Left kidney (tissue), 2 donors: ENCODE measurements around the gene NPC1. TPM values are rescaled to one million over a fixed set of nuclear protein-coding genes. Genes with fewer than 3 reads are reported as not detected.
A peak's percentile ranks its signal among the peaks of the same experiment; 100 is the strongest.
"Not testable (repeated sequence)": the region's sequence is repeated elsewhere in the genome, so short reads cannot be mapped to it uniquely, and the experiment has no call there.

Experiments
- DNase-seq: peaks from one replicate; pipeline ENCODE4 v3.0.0-alpha.2; 2013
- polyA plus RNA-seq: library from polyadenylated mRNA; unstranded; fragments of 120-200 nt; gene quantifications from one replicate; pipeline ENCODE4 v1.2.1, GENCODE V29; 2013; ENCODE audit not compliant: insufficient read length

Gene NPC1
- polyA plus RNA-seq, 1 donor, result 25.3 TPM

DNA sequence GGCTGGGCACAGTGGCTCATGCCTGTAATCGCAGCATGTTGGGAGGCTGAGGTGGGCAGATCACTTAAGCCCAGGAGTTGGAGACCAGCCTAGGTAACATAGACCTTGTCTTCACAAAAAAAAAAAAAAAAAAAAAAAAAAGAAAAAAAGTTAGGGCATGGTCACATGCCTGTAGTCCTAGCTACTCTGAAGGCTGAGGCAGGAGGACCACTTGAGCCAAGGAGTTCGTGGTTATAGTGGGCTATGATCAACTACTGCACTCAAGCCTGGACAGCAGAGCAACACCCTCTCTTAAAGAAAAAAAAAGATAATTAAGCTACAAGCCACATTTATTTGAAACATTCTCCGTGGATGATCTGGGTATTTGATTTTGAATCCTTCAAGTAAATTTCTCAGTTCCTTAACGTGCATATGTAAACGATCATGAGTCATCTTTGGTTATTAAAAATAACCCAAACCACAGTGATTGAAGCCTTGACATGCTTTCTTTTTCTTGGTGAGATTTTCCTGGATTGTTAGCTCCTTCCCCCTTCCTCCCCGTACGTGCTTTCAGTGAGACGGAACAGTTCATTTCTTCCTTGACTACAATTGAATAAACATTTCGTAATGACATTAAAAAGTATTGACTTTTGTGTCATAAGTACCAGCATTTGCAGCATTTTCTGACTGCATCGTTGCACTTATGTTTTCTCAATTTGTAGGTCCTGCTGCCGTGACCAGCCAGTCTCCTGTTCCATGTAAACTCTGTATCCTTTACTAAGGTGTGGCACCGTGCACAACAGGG, 62.7 kb downstream of the NPC1 start:
- no peak for DNase-seq

DNA sequence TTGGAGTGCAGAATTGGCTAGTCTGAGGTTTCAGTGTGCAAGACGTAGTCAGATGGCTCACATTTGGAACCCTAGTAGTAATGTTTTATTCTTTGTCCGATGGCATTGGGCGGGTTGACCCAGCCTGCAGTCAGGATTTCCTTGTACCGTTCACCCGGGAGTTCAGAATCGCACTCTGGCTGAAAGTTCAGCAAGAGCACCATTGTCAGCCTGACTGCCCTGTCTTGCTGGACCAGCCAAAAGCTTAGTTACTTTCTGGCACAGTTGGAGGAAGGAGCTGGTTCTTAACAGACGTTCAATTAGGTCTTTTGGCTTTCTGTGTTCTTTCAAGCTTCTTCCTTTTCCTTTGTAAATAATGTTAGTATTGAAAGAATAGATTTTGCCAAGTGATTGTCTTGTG, 64.4 kb downstream of the NPC1 start:
- no peak for DNase-seq

DNA sequence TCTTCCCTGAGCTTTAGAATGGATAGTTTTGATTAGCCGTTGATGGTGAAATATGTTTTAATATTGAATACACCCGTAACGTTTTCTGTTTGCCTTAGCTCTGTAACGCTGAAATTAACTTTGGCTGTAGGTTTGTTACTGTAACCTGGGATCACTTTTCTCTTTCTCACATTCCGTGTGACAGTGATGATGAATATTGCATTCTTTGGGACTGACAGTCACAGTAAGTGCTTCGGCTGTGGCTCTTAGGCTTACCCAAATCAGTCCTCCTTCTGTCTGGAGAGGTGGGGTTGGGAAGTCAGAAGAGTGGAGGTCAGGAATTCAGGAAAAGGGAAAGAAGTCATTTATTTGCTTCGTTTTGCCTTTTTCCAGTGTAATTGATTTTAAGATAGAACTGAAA, 65.0 kb downstream of the NPC1 start:
- DNase-seq, result no peak

DNA sequence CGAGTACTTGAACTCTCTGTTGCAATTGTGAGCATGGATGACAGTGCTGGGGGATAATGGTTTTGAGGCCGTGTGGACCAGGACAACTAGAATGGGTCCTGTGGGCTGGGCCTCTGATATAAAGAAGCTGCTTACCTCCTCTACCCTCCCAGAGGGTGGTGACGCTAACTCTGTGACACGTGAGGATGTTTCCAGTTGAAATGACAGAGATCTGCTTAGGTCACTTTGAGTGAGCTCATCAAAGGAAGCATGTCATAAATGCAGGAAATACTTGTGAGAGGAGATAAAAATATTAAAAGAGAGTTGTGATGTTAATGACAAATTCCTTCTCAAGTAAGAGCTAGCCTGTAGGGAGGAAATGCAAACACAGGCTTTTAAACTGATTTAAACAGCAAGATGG, 66.6 kb downstream of the NPC1 start:
- no peak for DNase-seq

DNA sequence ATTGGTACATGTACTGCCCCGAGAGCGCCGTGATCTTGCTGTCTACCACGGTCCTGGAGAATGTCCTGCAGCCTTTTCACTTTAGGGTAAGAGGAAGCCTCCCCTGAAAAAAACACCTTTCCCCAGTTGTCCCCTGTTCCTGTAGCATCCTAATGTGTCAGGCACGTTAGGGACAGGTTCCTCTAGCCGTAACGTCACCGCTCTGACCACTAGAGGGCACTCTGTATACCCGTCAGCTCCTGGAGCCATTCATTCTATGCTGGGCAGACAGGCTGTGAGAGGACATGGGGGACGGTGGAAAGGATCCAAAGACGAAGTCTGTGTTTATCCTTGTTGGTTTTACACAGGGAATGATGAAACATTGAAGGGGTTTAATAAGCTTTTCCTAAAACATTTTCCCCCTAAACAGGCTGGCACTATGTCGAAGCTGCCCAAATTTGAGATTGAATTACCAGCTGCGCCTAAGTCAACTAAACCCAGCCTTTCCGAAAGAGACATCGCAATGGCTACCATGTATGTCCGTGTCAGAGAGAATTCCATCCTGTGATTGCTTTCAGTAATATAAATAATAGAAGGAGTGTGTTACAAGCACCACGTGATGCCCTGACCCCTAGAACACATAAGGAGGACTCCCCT, 70.3 kb downstream of the NPC1 start:
- DNase-seq, result peak; percentile 80

DNA sequence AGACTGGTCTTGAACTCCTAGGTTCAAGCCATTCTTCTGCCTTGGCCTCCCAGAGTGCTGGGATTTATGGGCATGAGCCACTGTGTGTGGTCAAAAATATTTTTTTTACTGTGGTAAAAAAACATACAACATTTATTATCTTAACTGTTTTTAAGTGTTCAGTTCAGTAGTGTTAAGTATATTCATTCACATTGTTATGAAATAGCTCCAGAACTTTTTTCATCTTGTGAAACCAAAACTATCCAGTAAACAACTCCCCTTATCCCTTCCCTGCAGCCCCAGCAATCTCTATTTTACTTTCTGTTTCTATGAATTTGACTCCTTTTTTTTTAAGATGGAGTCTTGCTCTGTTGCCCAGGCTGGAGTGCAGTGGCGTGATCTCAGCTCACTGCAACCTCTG, 73.7 kb downstream of the NPC1 start:
- no peak for DNase-seq

DNA sequence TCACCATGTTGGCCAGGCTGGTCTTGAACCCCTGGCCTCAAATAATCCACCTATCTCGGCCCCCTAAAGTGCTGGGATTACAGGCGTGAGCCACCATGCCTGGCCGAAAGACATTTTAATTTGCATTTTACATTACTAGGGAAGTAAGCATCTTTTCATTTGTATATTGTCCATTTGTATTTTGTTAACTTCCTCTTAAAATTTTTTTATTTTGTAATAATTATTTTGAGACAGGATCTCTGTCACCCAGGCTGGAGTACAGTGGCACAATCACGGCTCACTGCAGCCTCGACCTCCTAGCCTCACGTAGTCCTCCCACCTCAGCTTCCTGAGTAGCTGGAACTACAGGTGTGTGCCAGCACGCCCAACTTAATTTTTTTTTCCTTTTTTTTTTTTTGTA, 74.1 kb downstream of the NPC1 start:
- not testable (repeated sequence) for DNase-seq

DNA sequence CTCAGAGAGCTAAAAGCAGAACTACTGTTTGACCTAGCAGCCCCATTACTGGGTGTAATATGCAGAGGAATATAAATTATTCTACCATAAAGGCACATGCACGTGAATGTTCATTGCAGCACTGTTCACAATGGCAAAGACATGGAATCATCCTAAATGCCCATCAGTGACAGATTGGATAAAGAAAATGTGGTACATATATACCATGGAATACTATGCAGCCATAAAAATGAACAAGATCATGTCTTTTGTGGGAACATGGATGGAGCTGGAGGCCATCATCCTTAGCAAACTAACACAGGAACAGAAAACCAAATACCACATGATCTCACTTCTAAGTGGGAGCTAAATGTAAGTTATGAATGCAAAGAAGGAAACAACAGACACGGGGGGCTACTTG, 75.4 kb downstream of the NPC1 start:
- DNase-seq, result not testable (repeated sequence)

DNA sequence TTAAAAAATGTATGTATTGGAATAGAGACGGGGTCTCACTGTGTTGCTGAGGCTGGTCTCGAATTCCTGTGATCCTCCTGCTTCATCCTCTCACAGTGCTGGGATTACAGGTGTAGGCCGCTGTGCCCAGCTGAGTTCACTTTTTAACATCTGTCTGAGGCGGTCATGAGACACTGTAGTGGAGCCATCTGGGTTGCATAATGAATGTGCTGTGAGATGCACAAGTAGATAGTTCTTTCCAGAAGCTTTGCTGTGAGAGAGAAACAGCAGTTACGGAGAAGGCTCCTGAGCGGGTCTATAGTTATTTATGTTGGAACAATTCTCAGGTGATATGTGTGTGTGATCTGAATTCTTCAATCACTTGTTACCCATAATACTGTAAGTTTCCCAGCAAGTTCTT, 79.9 kb downstream of the NPC1 start:
- DNase-seq, result no peak

DNA sequence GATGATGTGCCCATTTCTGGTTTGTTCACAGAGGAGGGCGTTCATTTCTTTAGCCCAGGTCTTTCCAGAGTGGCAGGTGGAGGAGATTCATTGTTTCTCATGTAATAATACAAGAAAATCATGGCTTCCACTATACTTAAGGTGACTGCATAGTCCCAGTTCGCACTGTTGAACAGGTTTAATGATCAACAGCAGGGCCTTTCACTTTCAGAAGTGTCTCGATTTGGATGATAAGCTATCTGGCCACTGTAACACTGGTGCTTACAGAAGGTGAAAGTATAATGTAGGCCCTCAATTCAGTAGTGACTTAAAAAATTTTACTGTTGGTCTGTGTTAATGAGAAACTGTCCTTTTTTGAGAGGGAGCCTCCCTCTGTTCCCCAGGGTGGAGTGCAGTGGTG, 81.6 kb downstream of the NPC1 start:
- DNase-seq, result no peak

DNA sequence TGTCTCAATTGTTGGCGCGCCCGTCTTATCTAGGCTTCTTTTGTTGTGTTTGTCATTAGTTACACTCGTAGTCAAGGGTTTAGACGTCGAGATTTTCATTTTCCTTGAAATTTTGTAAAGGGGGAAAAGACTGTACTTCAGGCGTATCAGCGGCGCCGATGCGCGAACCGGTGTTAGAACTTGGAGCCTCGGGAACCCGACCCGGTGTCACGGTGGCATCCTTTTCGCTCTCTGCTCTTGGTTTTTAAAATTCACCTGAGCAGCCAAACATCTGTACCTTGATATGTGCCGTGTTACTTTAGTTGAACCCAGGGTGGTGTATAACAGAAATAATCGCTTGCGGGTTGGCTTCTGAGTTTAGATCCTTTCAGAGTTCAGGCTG, 82.4 kb downstream of the NPC1 start:
- no peak for DNase-seq

DNA sequence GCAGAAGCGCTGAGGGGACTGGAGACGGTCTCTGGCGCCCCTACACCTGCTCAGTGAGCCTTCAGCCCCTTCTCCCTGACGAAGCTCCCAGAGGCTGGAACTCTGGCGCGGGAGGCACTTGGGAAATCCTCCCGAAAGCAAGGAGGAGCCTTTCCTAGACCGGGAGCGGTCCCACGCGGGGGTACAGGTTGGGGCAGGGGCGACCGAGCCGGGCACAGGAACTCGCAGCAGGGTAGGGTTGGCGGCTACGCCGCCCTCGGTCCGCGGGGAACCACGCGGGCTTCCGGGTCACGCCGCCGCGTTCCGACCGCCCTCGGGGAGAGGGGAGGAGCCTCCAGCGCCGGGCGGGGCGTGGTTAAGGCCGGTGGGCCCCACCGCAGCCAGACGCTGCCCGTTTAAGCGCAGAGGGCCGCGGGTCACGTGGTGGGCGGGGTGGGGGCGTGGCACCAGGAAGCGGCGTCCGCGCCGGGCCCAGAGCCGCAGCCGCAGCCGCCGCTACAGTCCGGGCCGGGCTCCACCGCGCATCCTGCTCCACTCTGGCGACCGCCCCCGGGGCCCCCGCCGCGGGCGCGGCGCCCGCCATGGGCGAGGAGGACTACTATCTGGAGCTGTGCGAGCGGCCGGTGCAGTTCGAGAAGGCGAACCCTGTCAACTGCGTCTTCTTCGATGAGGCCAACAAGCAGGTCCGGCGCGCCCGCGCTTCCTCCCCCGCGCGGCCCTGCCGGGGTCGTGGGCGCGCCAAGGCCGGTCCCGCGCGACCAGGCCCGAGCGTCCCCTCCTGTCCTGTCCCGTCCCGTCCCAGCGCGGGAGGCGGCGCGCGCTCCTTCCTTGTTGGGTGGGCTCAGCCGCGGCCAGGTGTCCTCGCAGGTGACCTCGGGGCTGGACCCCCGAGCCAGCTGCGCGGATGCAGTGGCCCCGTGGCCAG, 83.0 kb downstream of the NPC1 start, which contains the start of gene RMC1:
RMC1 (plus strand) TSS at position 474 of the 925 bp plus-strand sequence; CDS start at position 582, 108 bp downstream.
- peak; percentile 90 for DNase-seq

DNA sequence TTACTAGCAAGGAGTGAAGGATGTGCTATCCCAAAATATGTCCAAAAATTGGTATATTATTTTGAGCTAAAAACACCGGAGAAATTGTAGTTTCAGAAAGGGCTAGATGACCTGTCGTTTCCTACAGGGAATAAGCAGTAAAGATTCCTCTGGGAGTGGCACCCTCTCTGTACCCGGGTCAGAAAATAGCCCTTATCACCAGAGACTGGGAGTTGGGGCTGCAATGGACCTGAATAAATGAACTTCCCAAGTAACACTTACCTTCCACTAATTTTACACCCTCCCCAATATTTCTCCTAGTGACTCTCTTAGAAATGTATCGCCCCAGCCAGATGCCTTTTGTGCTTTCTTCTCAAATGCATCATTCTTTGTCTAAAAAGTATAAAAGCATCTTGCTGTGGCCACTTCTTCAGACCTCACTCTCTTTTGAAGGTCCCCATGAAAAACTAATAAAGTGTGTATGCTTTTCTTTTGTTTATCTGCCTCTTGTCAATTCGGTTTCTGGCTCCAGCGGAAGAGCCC, 83.7 kb downstream of the NPC1 start:
- DNase-seq, result no peak

DNA sequence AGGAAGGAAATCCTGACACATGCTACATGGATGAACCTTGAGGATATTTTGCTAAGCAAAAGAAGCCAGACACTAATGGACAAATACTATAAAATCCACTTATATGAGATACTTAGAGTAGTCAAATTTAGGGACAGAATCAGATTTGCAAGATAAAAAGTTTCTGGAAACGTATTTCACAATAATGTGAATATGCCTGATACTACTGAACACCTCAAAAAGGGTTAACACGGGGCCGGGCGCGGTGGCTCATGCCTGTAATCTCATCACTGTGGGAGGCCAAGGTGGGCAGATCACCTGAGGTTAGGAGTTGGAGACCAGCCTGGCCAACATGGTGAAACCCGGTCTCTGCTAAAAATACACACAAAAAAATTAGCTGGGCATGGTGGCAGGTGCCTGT, 84.7 kb downstream of the NPC1 start:
- no peak for DNase-seq

DNA sequence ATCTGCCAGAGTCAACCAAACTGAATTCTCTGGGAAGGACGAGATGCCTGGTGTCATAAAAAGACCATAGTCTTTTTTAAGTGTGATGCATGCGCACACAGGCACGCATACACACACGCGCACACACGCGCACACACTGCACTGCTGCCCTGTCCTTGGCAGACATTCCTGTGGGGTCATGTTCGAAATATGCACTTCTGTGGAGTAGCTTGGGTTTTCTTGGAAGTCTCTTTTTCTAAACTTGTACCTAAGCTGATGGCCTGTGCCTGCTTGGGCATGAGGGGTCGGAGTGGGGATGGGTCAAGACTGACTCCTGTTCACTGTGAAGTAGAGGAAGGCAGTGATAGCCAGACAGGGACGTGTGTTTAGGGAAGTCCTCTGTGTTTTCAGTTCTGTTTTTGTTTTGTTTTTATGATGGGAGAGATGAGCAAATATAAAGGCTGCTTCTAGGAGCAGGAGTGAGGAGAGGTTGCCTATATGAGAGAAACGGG, 87.0 kb downstream of the NPC1 start:
- DNase-seq, result no peak

DNA sequence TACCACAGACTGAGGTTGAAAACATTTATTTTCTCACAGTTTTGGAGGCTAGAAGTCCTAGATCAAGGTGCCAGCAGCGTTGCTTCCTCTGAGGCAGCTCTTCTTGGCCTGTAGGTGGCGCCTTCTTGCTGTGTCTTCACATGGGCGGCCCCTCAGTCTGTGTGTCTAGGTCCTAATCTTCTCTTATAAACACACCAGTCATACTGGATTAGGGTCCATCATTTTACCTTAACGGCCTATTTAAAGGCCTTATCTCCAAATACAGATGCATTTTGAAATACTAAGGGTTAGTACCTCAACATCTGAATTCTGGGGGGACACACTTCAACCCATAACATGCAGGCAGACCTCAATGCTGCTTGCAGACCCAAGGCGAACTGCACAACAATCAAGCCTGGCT, 87.4 kb downstream of the NPC1 start:
- DNase-seq, result no peak

DNA sequence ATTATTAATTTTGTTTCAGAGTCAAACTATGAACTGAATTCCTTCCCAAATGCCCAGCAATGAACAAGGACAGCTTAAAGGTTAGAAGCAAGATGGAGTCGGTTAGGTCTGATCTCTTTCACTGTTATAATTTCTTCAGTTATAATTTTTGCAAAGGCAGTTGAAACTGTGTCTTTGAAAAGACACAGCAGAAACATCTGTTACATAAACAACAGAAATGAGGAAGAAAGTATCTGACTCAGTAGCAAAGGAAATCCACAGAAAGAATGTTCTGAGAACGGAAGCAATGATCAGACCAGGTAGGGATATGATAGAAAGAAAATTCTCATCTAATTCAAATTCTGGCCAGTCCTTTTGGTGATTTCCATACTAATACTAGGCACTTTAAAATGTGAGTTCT, 88.2 kb downstream of the NPC1 start:
- no peak for DNase-seq

DNA sequence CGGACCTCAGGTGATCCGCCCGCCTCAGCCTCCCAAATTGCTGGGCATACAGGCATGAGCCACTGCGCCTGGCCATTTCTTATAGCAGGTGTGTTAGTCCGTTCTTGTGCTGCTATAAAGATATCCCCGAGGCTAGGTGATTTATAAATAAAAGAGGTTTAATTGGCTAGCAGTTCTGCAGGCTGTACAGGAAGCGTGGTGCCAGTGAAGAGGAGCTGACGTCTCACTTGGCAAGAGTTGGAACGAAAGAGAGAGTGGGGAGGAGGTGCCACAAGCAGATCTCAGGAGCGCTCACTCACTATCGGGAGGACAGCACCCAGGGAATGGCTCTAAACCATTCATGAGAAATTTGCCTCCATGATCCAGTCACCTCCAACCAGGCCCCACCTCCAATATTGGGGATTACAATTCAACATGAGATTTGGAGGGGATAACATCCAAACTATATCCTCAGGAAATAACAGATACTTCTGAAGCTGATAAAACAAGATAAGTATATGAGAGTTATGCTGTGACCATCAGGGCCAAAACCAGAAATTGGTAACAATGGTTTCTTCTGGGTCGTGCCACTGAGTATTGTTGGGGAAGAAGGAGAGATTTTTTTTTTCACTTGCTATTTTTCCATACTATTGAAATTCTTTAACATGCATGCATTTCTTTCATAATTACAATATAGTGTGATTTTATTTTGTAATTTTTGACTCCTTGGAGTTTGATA, 90.4 kb downstream of the NPC1 start:
- no peak for DNase-seq

DNA sequence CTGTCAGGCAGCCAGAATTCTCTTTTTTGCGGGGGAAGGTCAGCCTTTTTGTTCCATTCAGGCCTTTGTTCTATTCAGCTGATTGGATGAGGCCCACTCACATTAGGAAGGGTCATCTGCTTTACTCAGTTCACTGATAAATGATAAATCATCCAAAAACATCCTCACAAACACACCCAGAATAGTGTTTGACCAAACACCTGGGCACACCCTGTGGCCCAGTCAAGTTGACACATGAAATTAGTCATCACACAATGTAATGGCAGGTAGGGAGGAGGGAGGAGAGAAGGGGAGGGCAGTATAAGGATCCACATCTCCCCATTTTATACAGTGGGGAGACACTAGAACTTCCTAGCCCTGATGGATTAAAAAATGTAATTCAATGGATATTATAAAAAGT, 91.3 kb downstream of the NPC1 start:
- no peak for DNase-seq

DNA sequence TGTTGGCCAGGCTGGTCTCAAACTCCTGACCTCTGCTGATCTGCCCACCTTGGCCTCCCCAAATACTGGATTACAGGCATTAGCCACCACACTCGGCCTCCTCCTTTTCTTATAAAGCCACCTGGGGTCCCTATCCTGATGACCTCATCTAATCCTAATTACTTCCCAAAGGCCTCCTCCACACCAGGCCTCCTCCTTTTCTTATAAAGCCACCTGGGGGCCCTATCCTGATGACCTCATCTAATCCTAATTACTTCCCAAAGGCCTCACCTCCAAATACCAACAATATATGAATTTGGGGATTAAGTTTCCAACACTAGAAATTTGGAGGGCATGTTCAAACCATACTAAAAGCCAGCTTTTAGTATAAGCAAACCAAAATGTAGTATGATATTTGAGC, 92.7 kb downstream of the NPC1 start:
- no peak for DNase-seq

DNA sequence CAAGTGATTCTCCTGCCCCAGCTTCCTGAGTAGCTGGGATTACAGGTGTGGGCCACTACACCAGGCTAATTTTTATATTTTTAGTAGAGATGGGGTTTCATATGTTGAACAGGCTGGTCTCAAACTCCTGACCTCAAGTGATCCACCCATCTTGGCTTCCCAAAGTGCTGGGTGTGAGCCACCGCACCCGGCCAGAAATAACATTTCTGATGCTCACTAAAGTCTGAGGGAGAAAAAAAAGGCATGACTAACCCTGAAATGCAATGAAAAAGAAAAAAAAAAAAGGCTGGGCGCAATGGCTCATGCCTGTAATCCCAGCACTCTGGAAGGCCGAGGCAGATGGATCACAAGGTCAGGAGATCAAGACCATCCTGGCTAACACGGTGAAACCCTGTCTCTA, 96.7 kb downstream of the NPC1 start:
- not testable (repeated sequence) for DNase-seq
